ENCODE results near the gene ACSL5. TPM values are rescaled to one million over a fixed set of nuclear protein-coding genes. Genes with fewer than 3 reads are reported as not detected.
A peak's percentile ranks its signal among the peaks of the same experiment; 100 is the strongest.

Gene ACSL5
- total RNA-seq, 1 experiment from 2014 or later = 1.4 TPM

GRCh38 chr10:112389271-112389822 is 15.4 kb downstream of the ACSL5 start:
- Histone ChIP-seq H2AFZ (ENCODE audit: low read length) (peak overlapping the region; percentile 27; the same call in 1 of the 2 replicates), H3K79me2 (ENCODE audit: low read length) (no peaks in the 10 kb centered on the region), H3K9me3 (ENCODE audit: low read length) (no peaks in the 10 kb centered on the region), H3K27me3 (ENCODE audit: low read length) (no peaks in the 10 kb centered on the region), H3F3A (ENCODE audit: low read length, unreplicated experiment) (no peaks in the 10 kb centered on the region), H3K9me2 (replicated peaks; ENCODE audit: low read length) (no peaks in the 10 kb centered on the region), H3K9ac (ENCODE audit: low read length) (no peak overlapping the region), H4K20me1 (ENCODE audit: low read length) (no peaks in the 10 kb centered on the region), H3K36me3 (ENCODE audit: low read depth, low read length) (no peaks in the 10 kb centered on the region), H3K4me2 (ENCODE audit: low read length) (peak overlapping the region; percentile 20), H3K4me3 (ENCODE audit: low read length) (no peak overlapping the region), H3K4me1 (ENCODE audit: insufficient read depth, low read length) (peaks cover 23% of the 10 kb centered on the region), H3K27ac (ENCODE audit: low read length) (peak overlapping the region; percentile 68)
- ChIA-PET POLR2A (ENCODE audit: unreplicated experiment) (no interaction called here), CTCF (no interaction called here)
- intact Hi-C loops (cut with micrococcal nuclease) = no loop called here
- DNase-seq (peak; percentile 81), ATAC-seq (peak; percentile 96)
- no TSS peak for BruUV-seq (replicated peaks)
- TF ChIP-seq EZH2phosphoT487 (IDR thresholded peaks at IDR 0.05; ENCODE audit: borderline replicate concordance, low read length) (no peak), CTCF (conservative IDR thresholded peaks at IDR 0.05; ENCODE audit: low read depth, low read length) (no peak), EZH2 (IDR thresholded peaks at IDR 0.05; ENCODE audit: low read length, unreplicated experiment) (no peak)

DNA sequence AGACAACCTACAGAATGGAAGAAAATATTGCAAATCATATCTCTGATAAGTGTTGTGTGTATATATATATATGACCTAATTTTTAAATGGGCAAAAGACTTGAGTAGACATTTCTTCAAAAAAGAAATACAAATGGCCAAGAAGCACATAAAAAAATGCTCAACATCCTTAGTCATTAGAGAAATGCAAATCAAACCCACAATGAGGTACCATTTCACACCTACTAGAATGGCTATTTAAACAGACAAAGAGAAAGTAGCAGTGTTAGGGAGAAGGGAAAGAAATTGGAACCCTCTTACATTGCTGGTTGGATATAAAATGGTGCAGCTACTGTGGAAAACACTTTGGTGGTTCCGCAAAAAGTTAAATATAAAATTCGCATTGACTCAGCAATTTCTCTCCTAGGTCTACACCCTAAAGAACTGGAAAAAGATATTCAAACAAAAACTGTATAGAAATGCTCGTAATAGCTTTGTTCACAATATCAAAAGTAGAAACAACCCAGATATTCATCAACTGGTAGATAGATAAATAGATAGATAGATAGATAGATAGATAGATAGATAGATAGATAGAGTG is 16.3 kb downstream of the ACSL5 start:
- no TSS peak for BruUV-seq (replicated peaks)
- H3K79me2 ChIP-seq (ENCODE audit: low read length) = no peaks in the 10 kb centered on the region
- no peak for ATAC-seq

More for the DNA sequence above, 16.3 kb downstream of the ACSL5 start:
- H3K9me2 ChIP-seq (replicated peaks; ENCODE audit: low read length) = no peaks in the 10 kb centered on the region
- H3K27ac ChIP-seq (ENCODE audit: low read length) = no peak overlapping the region
- no peak overlapping the region for H3K9ac ChIP-seq (ENCODE audit: low read length)
- no peak for DNase-seq
- POLR2A ChIA-PET (ENCODE audit: unreplicated experiment) = no interaction called here
- no peaks in the 10 kb centered on the region for H3F3A ChIP-seq (ENCODE audit: low read length, unreplicated experiment)
- H3K4me2 ChIP-seq (ENCODE audit: low read length) = no peak overlapping the region
- intact Hi-C loops (cut with micrococcal nuclease) = no loop called here
- no peaks in the 10 kb centered on the region for H4K20me1 ChIP-seq (ENCODE audit: low read length)
- H3K36me3 ChIP-seq (ENCODE audit: low read depth, low read length) = no peaks in the 10 kb centered on the region
- TF ChIP-seq EZH2phosphoT487 (IDR thresholded peaks at IDR 0.05; ENCODE audit: borderline replicate concordance, low read length) (no peak), EZH2 (IDR thresholded peaks at IDR 0.05; ENCODE audit: low read length, unreplicated experiment) (no peak), CTCF (conservative IDR thresholded peaks at IDR 0.05; ENCODE audit: low read depth, low read length) (no peak)
- no peaks in the 10 kb centered on the region for H3K27me3 ChIP-seq (ENCODE audit: low read length)
- H3K4me1 ChIP-seq (ENCODE audit: insufficient read depth, low read length) = peaks cover 23% of the 10 kb centered on the region
- CTCF ChIA-PET = no interaction called here
- H2AFZ ChIP-seq (ENCODE audit: low read length) = no peak overlapping the region
- H3K4me3 ChIP-seq (ENCODE audit: low read length) = no peak overlapping the region
- no peaks in the 10 kb centered on the region for H3K9me3 ChIP-seq (ENCODE audit: low read length)

Measured in PC-3 (cell line).